Left renal cortex interstitium (tissue), 4 donors: ENCODE results near the gene LMAN2. TPM values are rescaled to one million over a fixed set of nuclear protein-coding genes. Genes with fewer than 3 reads are reported as not detected.
"Not testable (repeated sequence)": the region's sequence is repeated elsewhere in the genome, so short reads cannot be mapped to it uniquely, and the experiment has no call there.

Experiments
- DNase-seq, 4 donors: peaks; one replicate each; pipeline ENCODE4 v3.0.0-alpha.2; 2013; ENCODE audit warnings: low read depth in 4 of 4, low spot score in 2 of 4, missing footprints in 1 of 4
- polyA plus RNA-seq, 4 donors: library from polyadenylated mRNA; unstranded; fragments of 120-200 nt; gene quantifications; one replicate each; pipeline ENCODE4 v1.2.1, GENCODE V29; 2013; ENCODE audit not compliant: insufficient read length in 4 of 4

LMAN2 gene
- polyA plus RNA-seq, 4 donors = 123 to 145 (median 134) TPM

DNA sequence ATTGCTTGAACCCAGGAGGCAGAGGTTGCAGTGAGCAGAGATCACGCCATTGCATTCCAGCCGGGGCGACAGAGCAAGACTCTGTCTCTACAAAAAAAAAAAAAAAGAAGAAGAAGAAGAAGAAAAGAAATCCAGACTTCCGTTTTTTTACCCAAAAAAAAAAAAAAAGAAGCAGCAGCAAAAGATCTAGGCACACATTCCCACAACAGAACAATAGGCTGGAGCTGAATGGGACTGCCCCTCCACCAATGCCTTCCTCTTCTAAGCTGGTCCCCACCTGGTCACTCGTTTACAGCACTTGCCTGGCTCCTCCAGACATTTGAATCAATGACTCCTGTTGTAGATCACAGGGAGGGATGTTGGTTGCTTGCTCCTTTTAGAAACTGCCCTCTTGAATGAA lies 1.6 kb upstream of the LMAN2 start:
- DNase-seq = no peak

DNA sequence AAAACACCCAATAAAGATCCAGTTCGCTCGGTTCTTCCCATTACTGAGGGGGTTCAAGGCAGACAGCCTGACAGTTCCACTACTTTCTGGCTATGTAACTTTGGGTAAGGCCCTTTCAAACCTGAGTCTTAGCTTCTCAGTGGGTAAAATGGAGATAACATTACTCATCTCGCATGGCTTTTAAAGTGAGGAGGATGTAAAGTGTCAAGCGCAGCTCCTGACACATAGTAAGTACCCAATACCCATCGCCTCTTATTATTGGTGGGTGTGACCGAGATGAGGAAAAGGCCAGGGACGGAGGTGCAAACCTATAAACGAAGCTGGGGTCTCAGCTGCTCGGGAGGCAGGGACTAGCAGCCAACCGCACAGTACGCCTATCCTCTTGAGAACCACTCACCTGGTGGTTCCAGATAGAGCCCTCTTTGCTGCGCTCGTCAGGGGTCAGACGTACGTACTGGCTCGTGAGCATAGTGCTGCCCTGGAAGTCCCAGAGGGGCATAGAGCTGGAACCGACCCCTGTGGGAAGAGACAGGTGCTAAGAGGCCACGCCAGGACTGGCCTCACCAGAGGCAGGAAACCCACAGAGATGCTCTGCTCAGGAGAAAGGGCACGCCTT lies 584 bp downstream of the LMAN2 start:
- DNase-seq = no peak

DNA sequence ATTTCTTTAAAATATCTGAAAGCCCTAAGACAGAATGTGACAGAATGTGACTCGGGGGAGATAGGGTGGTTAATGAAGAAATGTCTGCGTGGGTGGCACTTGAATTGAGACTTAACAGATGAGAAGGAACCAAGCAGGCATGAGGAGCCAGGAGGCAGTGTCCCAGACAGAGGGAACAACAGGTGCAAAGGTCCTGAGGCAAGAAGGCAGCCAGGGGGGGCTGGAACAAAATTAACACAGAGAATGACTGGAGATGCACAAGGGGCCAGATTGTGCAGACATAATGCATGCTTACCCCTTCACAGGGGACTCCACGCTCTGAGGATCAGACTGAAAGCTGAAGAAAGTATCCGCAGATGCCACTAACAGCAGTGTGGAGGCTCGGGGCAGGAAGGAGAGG lies 1.7 kb downstream of the LMAN2 start:
- DNase-seq = no peak

DNA sequence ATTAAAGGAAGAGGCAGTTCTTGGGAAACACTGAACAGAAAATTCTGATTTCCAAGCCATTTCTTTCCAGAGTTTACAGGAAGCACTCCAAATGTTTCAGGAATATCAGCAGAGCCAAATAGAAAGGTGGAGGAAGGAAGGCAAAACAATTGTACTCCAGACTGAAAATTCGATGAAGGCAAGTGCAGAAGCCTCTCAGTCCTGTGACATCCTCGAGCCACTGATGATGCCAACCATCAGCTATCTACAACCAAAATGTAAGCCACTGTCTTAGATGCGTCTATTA lies 2.2 kb downstream of the LMAN2 start:
- no peak for DNase-seq

DNA sequence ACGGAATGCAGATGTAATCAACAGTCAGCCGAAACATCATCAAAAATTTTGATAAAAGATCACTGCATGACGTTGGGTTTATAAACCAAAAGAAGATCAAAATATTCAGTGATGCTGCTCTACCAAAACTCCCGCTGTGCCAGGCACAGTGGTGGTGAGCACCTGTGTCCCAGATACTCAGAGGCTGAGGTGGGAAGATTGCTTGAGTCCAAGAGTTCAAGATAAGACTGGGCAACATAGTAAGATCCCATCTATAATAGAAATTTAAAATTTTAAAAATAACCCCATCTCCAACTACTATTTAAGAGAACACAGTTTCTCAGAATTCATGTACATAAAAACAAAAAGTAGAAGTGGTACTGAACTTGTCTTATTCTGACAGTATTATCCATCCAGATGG lies 3.8 kb downstream of the LMAN2 start:
- no peak for DNase-seq

DNA sequence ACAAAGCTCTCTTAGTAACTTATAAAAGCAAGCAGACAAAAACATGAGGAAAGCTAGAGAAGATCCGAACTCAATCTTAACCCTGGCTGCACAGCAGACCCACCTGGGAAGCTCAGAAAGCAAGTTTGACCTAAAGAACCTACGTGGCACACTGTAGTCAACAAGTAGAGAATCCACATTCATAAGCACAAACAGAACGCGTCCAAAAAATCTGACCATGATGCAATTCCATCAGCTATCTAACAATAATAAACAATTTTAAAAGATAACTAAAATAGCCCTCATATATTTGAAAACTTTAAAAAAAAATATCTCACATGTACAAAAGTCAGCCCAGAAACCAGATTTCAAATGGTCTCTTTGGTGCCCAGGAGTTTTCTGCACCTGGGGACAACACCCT lies 4.6 kb downstream of the LMAN2 start:
- no peak for DNase-seq

DNA sequence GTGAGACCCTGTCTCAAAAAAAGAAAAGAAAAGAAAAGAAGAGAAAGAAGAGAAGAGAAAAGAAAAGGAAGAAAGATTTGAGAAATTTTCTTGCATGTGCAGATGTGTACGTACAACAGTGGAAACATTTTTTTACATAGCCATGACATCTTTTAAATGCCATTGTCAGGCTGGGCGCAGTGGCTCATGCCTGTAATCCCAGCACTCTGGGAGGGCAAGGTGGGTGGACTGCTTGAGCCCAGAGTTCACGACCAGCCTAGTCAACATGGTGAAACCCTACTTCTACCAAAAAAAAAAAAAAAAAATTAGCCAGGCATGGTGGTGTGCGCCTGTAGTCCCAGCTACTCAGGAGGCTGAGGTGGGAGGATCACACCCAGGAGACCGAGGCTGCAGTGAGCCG lies 6.6 kb downstream of the LMAN2 start:
- no peak for DNase-seq

DNA sequence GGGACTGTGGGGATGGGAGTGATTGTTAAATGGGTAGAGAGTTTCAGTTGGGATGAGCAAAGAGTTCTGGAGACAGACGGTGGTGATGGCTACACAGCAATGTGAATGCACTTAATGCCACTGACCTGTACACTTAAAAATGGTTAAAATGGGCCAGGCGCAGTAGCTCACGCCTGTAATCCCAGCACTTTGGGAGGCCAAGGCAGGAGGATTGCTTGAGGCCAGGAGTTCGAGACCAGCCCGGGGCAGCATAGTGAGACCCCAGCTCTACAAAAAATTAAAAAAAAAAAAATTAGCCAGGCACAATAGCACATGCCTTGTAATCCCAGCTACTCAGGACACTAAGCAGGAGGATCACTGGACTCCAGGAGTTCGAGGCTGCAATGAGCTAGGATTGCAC lies 7.7 kb downstream of the LMAN2 start:
- DNase-seq = no peak

DNA sequence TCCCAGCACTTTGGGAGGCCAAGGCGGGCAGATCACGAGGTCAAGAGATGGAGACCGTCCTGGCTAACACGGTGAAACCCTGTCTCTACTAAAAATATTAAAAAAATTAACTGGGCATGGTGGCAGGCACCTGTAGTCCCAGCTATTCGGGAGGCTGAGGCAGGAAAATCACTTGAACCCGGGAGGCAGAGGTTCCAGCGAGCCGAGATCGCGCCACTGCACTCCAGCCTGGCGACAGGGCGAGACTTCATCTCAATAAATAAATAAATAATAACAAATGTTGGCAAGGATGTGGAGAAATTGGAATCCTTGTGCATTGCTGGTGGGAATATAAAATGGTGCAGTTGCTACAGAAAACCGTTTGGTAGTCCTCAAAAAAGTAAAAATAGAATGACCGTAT lies 8.5 kb downstream of the LMAN2 start:
- DNase-seq = not testable (repeated sequence)

DNA sequence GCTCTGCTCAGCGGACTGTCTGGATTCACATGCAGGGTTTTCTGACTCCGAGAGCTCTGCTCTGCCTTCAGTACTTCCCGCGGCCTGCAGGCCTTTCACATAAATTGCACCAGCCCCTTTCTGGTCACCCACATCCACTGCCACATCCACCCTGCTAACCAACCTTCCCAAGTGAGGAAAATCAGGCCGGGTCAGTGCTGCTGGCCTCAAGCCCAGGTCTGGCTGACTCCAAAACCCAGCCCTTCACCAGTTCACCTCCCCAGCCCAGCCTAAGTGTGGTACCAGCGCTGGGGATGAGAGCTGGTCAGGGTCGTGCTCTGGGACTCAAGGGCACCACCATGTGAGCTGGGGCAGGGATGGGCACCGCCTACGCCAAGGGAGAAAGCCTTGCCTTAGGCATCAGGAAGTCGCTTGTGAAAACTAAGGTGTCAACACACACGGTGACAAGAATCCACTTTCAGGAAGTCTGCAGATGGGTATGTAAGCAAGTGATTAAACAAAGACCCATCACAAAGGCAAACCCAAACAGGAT lies 12.3 kb downstream of the LMAN2 start:
- DNase-seq = no peak

DNA sequence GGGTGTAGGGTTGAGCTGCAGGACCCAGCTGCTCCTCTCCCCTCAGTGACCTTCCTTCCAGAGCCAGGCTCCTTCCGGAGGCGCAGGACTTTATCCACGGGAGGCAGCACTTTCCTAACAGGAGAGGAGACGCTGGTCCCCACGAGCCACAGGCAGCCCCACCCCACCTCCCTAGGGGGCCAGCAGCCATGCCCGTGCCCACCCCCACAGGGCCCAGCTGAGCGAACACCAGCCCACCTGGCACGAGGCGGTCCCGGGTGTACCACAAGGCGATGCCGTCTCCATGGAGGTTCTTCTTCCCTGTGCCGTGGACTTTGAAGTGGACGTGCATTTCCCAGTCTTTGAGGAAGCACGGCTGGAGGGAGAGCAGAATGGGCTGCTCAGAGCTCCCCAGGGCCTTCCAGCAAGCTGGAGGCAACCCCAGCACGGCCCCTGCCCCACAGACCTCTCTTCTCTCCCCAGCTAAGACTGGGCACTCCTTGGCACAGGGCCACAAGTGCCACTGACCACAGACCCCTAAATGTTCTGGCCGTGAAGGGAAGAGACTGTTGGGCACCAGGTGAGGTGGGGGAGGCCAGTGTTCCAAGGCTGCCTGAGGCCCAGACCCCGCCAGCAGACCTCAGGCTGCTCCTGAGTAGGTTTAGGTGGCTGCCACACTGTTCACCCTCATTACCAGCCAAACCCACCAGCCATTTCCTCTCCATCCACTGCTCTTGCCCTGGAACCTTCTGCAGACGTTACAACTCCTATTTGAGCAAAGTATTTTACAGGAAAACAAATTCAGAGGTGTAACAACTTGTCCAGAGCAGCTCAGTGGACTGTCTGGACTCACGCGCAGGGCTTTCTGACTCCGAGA lies 13.0 kb downstream of the LMAN2 start:
- DNase-seq = no peak

DNA sequence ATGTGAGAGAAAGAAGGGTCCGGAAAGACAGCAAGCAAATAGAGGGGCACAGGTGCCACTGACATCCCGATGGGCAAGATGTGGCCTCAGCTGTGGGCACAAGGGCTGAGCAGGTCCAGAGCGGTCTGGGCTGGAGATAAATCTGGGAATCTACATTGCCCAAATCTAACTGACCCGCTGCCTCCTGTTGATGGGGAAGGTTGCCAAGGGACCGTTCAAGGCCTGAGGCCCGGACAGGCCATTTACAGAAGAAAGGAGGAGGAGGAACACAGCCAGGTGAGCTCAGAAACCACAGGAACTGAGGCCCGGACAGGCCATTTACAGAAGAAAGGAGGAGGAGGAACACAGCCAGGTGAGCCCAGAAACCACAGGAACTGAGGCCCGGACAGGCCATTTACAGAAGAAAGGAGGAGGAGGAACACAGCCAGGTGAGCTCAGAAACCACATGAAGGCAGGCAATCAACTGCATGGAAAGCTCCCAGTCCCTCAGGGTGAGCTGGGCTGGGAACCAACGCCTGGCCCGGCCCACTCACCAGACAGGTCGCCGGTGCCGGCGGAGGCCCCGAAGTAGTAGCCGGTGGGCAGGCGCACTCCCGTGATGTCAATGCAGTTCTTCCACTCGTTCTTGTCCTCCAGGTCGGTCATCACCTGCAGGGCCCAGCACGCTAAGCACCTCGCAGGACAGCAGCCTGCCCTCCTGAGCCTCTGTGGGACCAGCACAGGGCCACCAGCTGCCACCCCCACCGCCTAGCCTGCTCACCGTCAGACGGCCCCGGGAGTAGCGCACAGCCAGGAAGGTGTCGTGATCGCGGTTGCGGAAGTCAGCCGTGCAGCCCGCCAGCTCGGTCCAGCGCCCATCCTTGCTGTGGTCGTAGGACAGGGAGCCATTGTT lies 14.6 kb downstream of the LMAN2 start:
- no peak for DNase-seq

DNA sequence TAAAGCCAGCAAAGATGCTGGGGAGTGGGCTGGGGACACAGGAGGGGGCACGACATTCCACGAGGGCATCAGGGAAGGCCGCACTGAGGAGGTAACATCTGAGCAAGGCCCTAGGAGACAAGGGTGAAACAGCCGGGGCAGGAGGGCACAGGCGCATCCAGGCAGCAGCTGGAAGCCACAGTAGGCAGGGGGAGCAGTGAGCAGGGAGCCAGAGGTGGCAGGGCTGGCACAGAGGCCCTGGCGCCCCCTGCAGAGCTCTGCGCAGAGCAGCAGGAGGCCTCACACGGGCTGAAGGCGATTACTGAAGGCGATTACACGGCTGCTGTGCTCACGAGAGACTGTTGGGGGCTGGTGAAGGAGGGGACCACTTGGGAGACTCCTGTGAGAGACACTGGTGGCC lies 15.4 kb downstream of the LMAN2 start:
- DNase-seq = no peak

DNA sequence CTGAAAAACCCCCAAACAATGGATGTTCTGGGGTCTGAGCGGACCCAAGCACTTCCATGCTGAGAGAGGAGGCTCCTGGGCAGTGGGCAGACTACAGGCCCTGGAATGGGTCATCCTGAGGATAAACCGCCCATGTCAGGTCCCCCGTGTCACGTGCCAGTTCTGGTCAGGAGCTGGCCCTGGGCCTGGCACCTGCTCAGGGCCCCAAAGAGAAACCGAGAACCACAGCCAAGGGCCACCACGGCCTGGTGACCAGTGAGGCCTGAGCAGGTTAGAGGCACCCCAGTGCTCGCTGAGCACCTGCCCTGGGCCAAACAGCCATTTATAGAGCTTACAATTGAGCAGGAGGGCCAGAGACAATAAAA lies 15.8 kb downstream of the LMAN2 start:
- no peak for DNase-seq

DNA sequence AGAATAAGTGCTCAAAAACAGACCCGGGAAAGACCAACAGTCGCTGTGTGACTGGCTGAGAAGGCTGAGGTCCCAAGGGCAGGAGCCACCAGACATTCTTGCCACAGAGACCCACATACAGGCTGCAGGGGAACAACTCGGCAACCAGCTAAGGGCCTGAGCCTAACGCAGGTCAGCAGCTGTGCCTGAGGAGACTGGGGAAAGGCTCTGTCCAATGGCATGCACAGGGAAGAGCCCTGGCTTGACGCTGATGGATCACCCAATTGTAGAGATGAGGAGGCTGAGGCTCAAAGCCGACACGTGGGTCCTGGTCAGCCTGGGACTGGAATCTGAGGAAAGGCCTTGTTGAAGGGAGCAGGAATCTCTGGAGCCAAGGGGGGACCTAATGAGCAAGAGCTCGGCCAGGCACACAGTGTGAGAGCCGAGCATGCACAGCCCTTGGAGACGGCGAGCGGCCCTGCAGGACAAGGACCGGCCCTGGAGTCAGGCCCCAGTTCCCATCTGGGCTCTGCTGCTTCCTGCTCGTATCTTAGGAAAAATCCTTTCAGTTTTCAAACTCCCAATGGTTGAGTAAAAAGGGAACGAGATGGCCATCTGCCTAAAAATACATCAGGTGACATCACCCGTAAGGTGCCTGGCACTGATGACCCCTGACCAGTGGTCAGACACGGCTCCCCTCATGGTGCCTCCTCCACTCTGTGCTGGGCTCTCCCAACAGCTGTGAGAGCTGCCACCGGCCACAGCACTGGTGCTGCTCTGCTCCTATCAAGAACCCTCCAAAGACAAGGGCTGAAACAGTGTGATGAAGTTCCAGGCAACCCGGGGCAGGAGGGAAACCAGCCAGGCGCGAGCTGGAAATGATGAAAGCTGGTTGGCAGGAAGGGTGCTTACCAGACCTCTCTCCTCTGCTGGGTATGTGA lies 16.4 kb downstream of the LMAN2 start:
- no peak for DNase-seq

DNA sequence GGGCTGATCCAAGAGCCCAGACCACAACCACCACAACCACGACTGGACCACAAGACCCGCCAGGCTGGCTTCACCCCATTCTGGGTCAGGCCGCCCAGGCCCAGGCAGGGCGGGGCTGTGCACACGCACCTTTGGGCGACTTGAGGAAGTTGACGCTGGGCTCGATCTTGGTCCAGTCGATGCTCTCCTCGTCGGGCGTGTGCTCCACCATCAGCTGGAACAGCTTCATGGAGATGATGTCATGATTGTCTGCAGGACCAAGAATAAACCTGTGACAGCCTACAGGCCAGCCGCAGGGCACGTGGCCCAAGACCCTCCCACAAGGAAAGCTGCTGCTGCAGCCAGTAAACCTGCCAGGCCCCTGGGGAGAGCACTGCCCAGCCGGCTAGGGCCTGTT lies 17.3 kb downstream of the LMAN2 start:
- no peak for DNase-seq

DNA sequence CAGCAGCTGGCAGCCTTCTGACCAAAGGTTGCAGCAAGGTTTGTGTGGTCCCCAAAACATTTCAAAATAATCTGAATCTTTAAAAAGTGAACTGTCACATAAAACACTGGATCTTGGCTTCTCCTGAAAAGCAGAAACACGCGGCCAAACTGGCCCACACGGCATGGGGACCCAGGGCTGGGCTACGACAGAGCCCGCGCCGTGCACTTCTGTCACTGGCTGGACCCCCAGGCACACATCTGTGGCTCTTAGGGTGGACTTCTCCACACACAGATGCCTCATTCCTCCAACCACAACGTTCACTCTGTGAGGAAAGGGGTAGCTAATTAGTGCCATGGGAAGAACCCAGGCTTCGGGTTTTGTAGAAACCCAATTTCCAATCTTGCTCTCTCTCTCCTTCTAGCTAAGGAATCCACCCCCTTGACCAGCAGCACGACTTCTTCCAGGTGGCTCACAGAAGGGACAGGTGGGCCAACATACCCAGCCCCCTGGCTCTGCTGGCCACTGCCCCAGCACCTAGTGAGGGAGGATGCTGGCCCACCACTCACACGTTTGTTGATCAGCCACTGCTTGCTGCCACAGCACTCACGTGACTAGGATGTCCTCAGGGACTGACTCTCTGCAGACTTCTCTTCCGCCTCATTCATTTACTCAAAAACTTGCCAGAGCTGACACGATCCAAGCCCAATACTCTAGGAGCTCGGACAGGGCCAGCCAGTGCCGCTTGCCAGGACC lies 17.9 kb downstream of the LMAN2 start:
- DNase-seq = no peak

DNA sequence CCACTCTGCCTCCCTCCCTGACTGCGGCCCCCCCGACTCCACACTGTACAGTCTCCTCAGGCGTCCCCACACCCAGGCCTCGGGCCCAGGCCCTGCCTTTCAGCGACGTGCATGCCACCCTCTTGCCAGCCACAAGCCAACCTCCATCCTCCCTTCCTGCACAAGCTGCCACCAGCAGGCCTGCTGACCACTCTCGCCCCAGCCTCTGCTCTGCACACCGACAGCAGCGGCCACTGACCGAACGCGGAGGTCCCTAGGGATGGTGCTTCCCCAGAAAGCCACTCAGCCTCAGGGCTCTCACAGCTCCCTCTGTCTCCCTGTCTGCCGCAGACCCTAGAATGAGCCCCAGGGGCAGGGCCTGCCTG lies 18.6 kb downstream of the LMAN2 start:
- no peak for DNase-seq

DNA sequence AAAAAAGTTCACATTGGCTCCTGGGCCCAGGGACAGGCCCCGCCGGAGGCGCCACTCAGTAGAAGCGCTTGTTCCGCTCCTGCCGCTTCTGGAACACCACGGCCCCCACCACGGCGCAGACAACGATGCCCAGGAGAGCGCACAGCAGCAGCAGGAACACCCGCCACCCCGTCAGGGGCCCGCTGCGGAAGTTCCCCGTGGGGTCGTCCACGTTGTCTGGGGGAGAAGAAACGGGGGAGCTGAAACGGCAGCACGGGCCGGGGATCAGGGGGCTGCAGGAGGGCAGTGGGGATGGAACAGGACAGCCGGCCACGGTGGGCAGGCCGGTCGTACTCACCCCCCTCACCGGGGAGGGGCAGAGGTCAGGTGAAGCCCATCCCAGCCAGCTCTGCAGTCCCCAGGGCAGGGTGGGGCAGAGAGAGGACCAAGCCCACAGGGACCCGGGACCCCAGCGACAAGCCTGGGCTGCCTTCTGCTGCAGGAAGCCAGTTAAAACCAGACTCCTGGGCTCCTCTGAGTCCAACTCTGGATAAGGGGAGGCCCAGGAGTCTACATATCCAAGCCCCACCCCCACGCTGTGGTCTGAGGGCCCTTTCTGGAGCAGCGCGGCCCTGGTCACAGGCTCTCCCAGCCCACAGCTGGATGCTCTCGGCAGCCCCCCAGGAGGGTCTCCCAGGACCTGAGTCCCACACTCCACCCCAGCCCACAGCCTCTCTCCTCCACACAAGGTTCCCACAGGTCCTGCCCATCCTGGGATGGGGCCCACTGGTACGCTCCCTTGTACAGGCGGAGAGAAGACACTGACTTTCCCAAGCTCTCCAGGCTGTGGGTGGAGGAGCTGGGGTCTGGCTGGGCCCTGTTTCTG lies 19.2 kb downstream of the LMAN2 start:
- DNase-seq = no peak
